Stimulated activated CD8-positive, alpha-beta memory T cell treated with anti-CD3 and anti-CD28 coated beads, Interleukin-2, amount 100 ng/mL, for 48 hours (primary cell): ENCODE data around the gene AGFG2.
"Not testable (repeated sequence)": the region's sequence is repeated elsewhere in the genome, so short reads cannot be mapped to it uniquely, and the experiment has no call there.

Experiments used
- DNase-seq, 2 donors: peaks; one replicate each; pipeline ENCODE4 v3.0.0-alpha.2; 2020; ENCODE audit warnings: low read depth in 2 of 2

AGFG2 gene

GRCh38 chr7:100538654-100539435 is at the start of gene AGFG2:
AGFG2 (plus strand) TSS chr7:100539203; CDS start chr7:100539347, 144 bp downstream.
- peak; percentile 100 for DNase-seq

- no peak for DNase-seq
Observed at GRCh38 chr7:100489824-100490223, 49.2 kb upstream of the AGFG2 start.

- no peak for DNase-seq
Observed at GRCh38 chr7:100490483-100491191, 48.4 kb upstream of the AGFG2 start.

GRCh38 chr7:100491192-100491578 is 47.8 kb upstream of the AGFG2 start:
- DNase-seq, result no peak

GRCh38 chr7:100492738-100493475 is 46.1 kb upstream of the AGFG2 start:
- no peak for DNase-seq

DNA sequence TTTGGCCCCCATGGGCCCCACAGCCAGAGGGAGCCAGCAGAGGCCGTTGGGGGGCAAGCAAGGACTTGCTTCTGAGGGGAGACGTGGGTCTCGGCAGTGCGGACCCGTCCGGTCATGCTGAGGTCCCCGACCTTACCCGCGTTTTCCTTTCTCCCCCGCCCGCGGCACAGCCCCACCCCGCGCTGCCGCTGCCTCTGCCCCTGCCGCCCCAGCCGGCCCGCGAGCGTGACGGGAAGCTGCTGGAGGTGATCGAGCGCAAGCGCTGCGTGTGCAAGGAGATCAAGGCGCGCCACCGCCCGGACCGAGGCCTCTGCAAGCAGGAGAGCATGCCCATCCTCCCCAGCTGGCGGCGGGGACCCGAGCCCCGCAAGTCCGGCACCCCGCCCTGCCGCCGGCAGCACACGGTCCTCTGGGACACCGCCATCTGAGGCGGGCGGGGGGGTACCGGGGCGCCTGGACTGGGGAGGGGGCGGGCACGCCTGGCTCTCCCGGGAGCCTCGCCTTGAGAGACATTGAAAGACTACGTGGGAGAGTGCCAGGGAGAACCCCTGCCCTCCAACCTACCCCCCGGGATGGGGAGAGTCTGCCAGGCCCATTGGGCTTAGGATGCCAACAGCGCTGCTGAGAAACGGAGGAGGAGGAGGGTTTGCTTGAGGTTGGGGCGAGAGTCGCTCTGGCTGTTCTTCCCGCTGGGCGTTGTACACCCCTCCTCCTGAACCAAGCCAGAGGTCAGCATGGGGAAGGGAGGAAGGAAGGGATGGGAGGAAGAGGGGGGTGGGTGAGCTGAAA is 45.3 kb upstream of the AGFG2 start:
- DNase-seq, result peak in 1 of 2 donors; percentile 49

GRCh38 chr7:100496509-100496908 is 42.5 kb upstream of the AGFG2 start:
- no peak for DNase-seq

DNA sequence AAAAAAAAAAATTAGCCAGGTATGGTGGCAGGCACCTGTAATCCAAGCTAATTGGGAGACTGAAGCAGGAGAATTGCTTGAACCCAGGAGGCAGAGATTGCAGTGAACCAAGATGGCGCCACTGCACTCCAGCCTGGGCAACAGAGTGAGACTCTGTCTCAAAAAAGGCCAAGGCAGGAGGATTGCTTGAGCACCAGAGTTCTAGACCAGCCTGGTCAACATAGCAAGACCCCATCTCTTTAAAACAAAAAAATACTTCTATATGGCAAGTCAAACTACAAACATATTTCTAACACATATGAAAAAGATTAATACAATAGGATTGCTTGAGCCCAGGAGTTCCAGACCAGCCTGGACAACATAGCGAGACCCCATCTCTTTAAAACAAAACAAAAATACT is 38.3 kb upstream of the AGFG2 start:
- DNase-seq, result not testable (repeated sequence)

DNA sequence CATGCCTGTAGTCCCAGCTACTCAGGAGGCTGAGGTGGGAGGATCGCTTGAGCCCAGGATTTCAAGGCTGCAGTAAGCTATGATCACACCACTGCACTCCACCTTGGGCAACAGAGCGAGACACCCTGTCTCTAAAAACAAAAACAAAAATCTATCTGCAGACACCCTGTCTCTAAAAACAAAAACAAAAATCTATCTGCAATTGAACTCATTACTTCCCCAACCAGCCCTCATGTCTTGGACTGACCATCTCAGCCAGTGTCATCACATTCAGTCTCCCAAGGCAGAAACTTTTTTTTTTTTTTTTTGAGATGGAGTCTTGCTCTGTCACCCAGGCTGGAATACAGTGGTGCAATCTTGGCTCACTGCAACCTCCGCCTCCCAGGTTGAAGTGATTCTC is 35.0 kb upstream of the AGFG2 start:
- not testable (repeated sequence) for DNase-seq

DNA sequence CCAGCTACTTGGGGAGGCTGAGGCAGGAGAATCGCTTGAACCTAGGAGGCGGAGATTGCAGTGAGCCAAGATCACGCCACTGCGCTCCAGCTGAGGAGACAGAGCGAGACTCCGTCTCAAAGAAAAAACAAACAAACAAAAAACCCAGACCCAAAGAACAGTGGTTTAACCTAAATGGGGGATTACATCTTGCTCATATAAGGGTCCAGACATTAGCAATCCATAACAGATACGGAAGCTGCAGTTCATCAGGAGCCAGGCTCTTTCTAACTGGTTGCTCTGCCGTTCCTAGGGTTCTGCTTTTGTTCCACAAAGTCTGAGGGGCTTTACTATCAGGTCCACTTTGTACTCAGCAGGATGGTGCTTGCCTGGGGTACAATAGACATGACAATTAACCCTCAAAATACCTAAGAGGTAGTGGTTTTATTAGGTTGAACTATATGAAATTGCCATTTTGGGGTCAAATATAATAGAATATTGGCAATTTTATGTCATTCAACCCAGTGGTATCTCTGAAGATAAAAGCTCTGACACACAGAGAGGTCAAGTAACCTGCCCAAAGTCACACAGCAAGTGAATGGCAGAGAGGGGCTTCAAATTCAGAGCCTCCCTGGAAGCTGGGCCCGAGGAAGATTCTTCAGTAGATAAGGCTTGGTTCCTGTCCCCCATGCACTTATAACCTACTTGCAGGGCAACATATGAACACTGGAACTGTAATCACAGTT is 34.0 kb upstream of the AGFG2 start:
- no peak for DNase-seq

DNA sequence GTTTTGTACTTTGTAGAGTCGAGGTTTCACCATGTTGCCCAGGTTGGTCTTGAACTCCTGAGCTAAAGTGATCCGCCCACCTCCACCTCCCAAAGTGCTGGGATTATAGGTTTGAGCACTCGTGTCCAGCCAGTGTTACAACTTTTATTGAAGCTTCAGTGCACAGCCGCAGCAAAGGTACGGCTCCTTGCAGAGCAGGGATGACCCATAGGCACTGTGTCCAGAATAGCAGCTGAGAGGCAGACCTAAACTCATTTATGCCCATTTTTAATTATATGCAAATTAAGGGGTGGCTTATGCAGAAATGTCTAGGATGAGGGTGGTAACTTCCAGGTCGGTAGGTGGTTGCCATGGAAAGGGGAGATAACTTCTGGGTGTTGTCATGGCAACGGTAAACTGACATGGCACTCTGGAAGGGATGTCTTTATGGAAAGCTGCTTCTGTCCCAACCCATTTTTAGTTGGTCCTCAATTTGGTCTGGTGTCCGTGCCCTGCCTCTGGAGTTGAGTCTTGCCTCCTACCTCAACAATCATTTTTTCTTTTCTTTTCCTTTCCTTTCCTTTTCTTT is 32.6 kb upstream of the AGFG2 start:
- no peak for DNase-seq

- no peak for DNase-seq
Observed at GRCh38 chr7:100509231-100509630, 29.8 kb upstream of the AGFG2 start.

- no peak for DNase-seq
Observed at GRCh38 chr7:100510437-100511239, 28.4 kb upstream of the AGFG2 start.

GRCh38 chr7:100513212-100513810 is 25.7 kb upstream of the AGFG2 start:
- no peak for DNase-seq

DNA sequence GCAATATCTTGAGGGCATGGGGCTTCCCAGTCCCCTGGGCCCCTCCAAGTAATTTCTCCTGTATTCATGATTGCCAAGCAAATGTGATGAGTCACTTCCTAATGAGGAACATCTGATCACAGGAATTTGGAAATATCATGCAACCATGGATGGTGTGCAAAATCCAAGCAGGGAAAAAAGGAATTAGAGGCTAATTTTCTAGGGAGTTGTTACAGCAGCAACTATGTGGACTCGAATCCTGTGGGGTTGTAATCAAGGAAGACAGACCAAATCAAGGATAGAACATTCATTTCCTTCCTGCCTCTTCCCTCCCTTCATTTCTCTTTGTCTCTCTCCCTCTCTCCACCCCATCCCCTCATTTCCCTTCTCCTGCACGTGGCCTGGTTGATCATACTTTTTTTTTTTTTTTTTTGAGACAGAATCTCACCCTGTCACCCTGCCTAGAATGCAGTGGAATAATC is 23.9 kb upstream of the AGFG2 start:
- no peak for DNase-seq

DNA sequence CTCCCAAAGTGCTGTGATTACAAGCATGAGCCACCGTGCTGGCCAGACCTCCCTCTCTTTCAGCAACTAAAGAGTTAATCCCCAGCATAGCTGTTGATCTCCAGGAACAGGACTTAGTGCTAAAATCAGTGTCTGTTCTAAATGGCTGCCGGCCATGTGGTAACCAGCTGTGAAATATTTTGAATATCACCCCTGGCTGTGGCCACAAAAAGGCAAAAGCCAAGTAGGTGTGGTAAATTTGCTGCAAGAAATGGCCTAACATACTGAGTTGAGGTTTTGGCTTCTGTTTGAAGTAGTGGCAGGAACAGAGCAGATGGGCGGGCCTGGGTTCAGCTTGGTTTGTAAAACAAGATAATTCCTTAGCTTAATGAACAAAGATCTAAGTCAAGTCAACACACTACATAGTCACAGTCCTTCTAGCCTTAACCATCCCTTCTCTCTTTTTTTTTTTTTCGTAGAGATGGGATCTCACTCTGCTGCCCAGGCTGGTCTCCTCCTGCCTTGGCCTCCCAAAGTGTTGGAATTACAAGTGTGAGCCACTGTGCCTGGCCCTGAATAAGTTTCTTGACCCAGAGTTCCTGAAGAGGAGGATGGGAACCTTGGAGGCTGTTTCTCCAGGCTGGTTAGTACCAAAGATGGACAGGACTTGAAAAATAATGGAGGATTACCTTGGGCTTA is 22.7 kb upstream of the AGFG2 start:
- DNase-seq, result no peak

DNA sequence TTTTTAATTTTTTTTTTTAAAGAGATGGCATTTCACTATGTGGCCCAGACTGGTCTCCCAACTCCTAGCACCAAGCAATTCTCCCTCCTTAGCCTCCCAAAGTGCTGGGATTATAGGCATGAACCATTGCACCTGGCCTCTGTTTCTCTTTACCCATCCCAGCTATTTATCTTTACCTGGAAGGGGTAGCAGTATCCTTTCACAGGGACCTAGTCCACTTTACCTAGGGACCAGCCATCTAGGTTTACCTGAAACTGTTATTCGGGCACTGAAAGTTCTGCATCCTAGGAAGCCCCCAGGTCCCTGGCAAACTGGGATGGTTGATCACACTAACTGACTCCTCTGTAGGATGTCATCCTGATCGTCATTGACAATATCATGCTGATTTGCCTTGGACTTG is 21.7 kb upstream of the AGFG2 start:
- no peak for DNase-seq

GRCh38 chr7:100519580-100519979 is 19.4 kb upstream of the AGFG2 start:
- DNase-seq, result no peak

GRCh38 chr7:100520138-100520537 is 18.9 kb upstream of the AGFG2 start:
- DNase-seq, result no peak
